ENCODE results near the gene SPSB3. TPM values are rescaled to one million over a fixed set of nuclear protein-coding genes. Genes with fewer than 3 reads are reported as not detected.

SPSB3 gene
- total RNA-seq, 1 donor from 2014 or later = 27.7 TPM

DNA sequence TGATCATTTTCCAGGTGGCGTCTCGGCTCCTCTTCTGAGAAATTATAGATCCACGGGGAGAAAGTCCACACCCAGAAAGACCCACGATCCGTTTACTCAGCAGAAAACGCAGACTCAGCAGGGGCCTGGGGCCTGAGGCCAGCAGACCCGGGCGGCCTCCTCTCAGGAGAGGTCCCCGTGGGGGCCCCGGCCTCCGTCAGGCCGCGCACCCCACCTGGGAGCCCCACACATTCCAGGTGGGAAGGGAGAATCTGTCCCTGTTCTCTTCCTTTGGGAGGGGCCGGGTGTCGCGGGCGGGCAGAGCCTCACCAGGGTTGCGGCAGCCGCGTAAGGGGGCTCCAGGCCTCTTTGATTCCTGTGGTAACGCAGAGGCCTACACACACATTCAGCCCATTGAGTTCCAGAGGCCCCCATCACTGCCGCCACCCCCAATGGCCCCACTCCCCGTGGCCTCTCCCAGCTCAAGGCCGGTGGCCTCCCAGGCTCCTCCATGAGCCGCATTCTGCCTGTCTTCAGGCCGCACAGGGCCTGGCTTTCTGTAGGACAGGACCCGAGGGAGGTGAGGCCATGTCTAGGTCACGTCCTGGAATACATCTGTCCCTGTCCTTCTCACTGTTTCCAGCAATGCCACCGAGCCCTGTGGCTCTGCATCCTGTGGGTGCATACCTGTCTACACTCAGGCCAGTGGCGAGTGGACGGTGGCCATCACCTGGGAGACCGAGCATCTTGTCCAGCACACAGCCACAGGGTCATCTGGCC lies 12.7 kb upstream of the SPSB3 start:
- Histone ChIP-seq H3K27me3 (ENCODE audit: control insufficient read depth in 3 of 3, insufficient read depth in 3 of 3, low read length in 3 of 3) (no peaks in the 10 kb centered on the region), H3K4me3 (ENCODE audit: low read length in 3 of 3) (no peak overlapping the region), H3K4me1 (ENCODE audit: control insufficient read depth in 3 of 3, insufficient read depth in 3 of 3, low read length in 3 of 3) (no peaks in the 10 kb centered on the region), H3K9ac (ENCODE audit: low read depth in 1 of 3, low read length in 3 of 3) (no peak overlapping the region), H3K36me3 (ENCODE audit: control insufficient read depth in 3 of 3, insufficient read depth in 3 of 3, low read length in 3 of 3) (peaks cover 0 to 9% (median 2%) of the 10 kb centered on the region in 3 donors), H3K27ac (ENCODE audit: low read depth, low read length) (no peak overlapping the region), H3K9me3 (ENCODE audit: control insufficient read depth in 3 of 3, low read length in 3 of 3) (no peaks in the 10 kb centered on the region)

DNA sequence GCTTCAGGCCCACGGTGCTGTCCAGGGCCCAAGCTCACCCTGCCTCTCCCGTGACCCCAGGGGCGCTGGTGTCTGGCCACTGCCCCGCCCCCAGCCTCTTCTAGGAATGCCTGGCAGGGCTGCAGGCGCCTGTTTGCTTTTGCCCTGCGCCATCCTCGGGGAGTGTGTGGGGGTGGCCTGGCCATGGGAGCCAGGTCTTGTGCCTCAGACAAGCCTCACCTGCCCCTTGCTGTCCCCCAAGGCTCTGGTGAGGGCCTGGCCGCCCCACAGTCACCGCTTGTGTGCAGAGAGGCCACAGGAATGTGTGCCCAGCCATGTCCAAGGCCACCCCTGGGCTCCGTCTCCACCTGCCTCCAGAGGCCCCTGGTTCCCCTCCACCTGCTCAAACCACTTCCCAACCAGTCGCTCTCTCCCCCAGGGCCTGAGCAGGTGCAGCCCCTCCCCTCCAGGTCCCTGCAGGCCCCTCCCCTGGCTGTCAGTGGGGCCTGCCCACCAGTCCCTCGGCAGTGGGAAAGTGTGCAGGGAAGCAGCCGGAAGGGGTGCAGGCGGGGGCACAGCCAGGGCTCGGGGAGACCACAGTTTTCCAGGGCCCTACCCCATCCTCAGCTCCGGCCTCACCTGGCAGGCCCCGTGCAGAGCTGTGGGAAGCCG lies 12.0 kb upstream of the SPSB3 start:
- no peaks in the 10 kb centered on the region for H3K4me1 ChIP-seq (ENCODE audit: control insufficient read depth in 3 of 3, insufficient read depth in 3 of 3, low read length in 3 of 3)
- no peak overlapping the region for H3K4me3 ChIP-seq (ENCODE audit: low read length in 3 of 3)
- peak overlapping the region in 1 of 3 donors; percentile 8 for H3K9ac ChIP-seq (ENCODE audit: low read depth in 1 of 3, low read length in 3 of 3)
- no peak overlapping the region for H3K27ac ChIP-seq (ENCODE audit: low read depth, low read length)
- H3K27me3 ChIP-seq (ENCODE audit: control insufficient read depth in 3 of 3, insufficient read depth in 3 of 3, low read length in 3 of 3) = no peaks in the 10 kb centered on the region
- no peaks in the 10 kb centered on the region for H3K9me3 ChIP-seq (ENCODE audit: control insufficient read depth in 3 of 3, low read length in 3 of 3)
- H3K36me3 ChIP-seq (ENCODE audit: control insufficient read depth in 3 of 3, insufficient read depth in 3 of 3, low read length in 3 of 3) = peaks cover 0 to 9% (median 2%) of the 10 kb centered on the region in 3 donors

DNA sequence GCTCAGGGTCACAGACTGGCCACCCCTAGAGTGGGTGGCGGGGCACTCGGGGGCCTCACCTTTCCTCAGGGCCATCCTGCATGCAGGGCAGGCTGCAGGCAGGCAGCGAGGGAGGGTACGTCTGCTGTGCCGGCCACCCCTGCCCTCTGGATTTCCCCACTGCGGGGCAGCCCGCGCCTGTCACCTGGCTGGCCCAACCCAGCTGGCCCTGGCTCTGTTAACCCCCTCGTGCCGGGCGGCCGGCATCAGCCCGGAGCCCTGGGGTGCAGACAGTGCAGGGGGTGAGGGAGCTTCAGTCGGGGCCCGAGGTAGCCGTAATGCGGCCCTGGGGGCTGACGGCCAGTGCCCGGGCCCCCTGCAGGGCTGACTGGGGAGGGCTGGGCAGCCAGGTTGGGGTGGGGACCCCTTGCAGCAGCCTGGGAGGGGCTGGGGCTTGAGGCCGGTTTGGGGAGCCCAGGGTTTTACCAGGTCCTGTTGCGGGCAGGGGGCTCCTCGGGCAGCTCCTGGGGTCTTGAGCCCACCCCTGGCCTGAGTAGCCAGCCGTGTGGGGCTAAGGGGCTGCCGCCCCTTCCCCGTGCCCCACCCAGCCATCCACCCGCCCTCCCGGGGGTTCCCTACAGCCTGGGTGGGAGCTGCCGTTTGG lies 11.3 kb upstream of the SPSB3 start, which contains the start of gene IGFALS:
Gene IGFALS (minus strand): TSS at position 128 of the 643 bp plus-strand sequence. CDS start 53 bp downstream, at position 75.
- Histone ChIP-seq H3K9me3 (ENCODE audit: control insufficient read depth in 3 of 3, low read length in 3 of 3) (no peaks in the 10 kb centered on the region), H3K9ac (ENCODE audit: low read depth in 1 of 3, low read length in 3 of 3) (peak within 1 kb of the TSS in 1 of 3 donors; percentile 33), H3K27ac (ENCODE audit: low read depth, low read length) (no peak within 1 kb of the TSS), H3K36me3 (ENCODE audit: control insufficient read depth in 3 of 3, insufficient read depth in 3 of 3, low read length in 3 of 3) (peaks cover 4 to 11% (median 8%) of the 10 kb centered on the region in 3 donors), H3K4me1 (ENCODE audit: control insufficient read depth in 3 of 3, insufficient read depth in 3 of 3, low read length in 3 of 3) (no peaks in the 10 kb centered on the region), H3K27me3 (ENCODE audit: control insufficient read depth in 3 of 3, insufficient read depth in 3 of 3, low read length in 3 of 3) (no peaks in the 10 kb centered on the region), H3K4me3 (ENCODE audit: low read length in 3 of 3) (no peak within 1 kb of the TSS)

DNA sequence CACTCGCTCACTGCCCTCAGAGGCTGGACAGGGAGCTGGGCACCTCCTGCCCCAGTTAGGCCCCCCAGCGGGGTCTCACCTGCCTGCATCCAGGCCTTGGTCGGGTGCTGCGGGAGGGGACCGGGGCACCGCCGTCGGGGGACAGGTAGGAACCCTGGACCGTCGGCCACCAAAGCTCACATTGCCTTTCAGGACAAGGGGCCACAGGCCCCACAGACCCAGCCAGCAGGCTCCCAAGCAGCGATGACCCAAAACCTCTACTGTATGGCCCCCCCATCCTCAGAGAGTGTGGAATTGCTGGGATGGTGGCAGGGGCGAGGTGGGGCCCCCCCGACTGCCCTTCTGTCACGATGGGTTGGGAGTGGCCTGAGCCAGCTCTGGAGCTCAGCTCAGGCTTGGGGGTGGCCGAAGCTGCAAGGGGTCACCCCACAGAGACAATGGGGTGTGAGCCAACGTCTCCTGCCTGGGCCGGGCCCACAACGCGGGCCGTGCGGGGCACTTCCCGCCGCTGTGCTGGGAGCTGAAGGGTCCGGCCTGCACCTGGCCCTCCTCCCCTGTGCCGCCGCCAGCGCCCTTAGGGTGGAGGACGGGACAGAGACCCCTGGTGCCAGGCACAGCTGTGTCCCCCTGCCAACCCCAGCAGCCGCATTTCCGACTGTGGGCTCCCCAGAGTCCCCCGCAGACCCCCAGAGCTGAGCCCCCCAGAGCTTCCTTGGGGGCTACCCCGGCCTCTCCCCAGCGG lies 10.6 kb upstream of the SPSB3 start:
- Histone ChIP-seq H3K4me3 (ENCODE audit: low read length in 3 of 3) (no peak overlapping the region), H3K36me3 (ENCODE audit: control insufficient read depth in 3 of 3, insufficient read depth in 3 of 3, low read length in 3 of 3) (peaks cover 10 to 17% (median 11%) of the 10 kb centered on the region in 3 donors), H3K27me3 (ENCODE audit: control insufficient read depth in 3 of 3, insufficient read depth in 3 of 3, low read length in 3 of 3) (no peaks in the 10 kb centered on the region), H3K27ac (ENCODE audit: low read depth, low read length) (no peak overlapping the region), H3K4me1 (ENCODE audit: control insufficient read depth in 3 of 3, insufficient read depth in 3 of 3, low read length in 3 of 3) (no peaks in the 10 kb centered on the region), H3K9ac (ENCODE audit: low read depth in 1 of 3, low read length in 3 of 3) (no peak overlapping the region), H3K9me3 (ENCODE audit: control insufficient read depth in 3 of 3, low read length in 3 of 3) (no peaks in the 10 kb centered on the region)

DNA sequence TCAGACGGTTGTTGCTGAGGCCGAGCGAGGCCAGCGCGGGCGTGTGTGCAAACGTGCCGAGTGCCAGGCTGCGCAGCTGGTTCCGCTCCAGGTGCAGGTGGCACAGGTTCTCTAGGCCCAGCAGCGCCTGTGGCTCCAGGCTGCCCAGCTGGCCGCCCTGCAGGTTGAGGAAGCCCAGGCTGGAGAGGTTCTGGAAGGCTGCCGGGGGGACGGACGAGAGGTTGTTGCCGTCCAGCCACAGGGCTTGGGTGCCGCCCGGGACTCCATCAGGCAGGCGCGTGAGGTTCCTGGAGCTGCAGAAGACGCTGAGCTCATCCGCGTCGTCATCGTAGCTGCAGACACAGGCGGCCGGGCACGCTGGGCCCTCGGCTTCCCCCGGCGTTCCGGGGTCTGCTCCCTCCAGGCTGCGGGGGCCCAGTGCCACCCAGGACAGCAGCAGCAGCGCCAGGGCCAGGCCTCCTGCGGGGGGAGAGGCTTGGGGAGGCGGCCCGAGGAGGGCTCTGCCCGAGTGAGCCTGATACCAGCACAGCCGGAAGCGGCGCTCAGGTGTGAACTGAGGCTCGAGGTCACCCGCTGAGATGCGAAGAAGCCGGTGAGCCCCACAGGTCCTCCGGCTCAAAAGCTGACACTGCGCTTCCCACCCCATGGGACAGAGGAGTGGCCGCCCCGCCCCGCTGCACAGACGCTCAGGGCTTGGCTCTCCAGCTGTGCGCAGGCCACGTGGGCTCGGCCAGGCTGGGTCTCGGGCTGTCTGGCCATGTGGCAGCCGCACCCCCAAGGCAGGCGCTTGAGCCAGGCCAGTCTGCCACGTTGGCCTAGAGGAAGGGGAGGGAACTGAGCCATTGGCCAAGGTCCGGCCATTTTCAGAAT lies 9.8 kb upstream of the SPSB3 start:
- H3K36me3 ChIP-seq (ENCODE audit: control insufficient read depth in 3 of 3, insufficient read depth in 3 of 3, low read length in 3 of 3) = peaks cover 11 to 23% (median 14%) of the 10 kb centered on the region in 3 donors
- H3K27ac ChIP-seq (ENCODE audit: low read depth, low read length) = no peak overlapping the region
- H3K27me3 ChIP-seq (ENCODE audit: control insufficient read depth in 3 of 3, insufficient read depth in 3 of 3, low read length in 3 of 3) = no peaks in the 10 kb centered on the region
- H3K9me3 ChIP-seq (ENCODE audit: control insufficient read depth in 3 of 3, low read length in 3 of 3) = no peaks in the 10 kb centered on the region
- no peak overlapping the region for H3K9ac ChIP-seq (ENCODE audit: low read depth in 1 of 3, low read length in 3 of 3)
- H3K4me3 ChIP-seq (ENCODE audit: low read length in 3 of 3) = no peak overlapping the region
- H3K4me1 ChIP-seq (ENCODE audit: control insufficient read depth in 3 of 3, insufficient read depth in 3 of 3, low read length in 3 of 3) = no peaks in the 10 kb centered on the region

DNA sequence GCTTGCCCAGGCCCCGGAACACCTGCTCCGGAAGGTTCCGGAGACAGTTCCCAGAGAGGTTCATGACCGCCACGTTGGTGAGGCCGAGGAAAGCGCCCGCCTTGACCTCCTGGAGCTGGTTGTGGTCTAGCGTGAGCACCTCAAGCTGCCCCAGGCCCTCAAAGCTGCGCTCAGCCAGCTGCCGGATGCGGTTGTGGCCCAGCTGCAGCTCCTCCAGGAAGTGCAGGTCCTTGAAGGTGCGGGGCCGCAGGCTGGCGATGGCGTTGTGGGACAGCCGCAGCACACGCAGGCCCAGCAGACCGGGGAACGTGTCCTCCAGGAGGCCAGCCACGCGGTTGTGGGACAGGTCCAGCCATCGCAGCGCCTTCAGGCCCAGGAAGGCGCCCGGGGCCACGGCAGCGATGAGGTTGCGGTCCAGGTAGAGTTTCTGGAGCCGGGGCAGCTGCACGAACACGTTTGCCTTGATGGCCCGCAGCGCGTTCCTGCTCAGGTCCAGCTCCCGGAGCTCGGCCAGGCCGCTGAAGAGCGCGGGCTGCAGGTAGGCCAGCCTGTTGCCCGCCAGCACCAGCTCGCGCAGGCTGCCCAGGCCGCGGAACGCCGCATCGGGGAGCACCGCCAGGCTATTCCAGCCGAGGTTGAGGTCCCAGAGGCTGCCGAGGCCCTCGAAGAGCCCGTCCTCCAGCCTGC lies 9.0 kb upstream of the SPSB3 start:
- H3K4me3 ChIP-seq (ENCODE audit: low read length in 3 of 3) = no peak overlapping the region
- H3K9ac ChIP-seq (ENCODE audit: low read depth in 1 of 3, low read length in 3 of 3) = no peak overlapping the region
- H3K36me3 ChIP-seq (ENCODE audit: control insufficient read depth in 3 of 3, insufficient read depth in 3 of 3, low read length in 3 of 3) = peaks cover 14 to 28% (median 22%) of the 10 kb centered on the region in 3 donors
- no peaks in the 10 kb centered on the region for H3K9me3 ChIP-seq (ENCODE audit: control insufficient read depth in 3 of 3, low read length in 3 of 3)
- no peak overlapping the region for H3K27ac ChIP-seq (ENCODE audit: low read depth, low read length)
- no peaks in the 10 kb centered on the region for H3K4me1 ChIP-seq (ENCODE audit: control insufficient read depth in 3 of 3, insufficient read depth in 3 of 3, low read length in 3 of 3)
- no peaks in the 10 kb centered on the region for H3K27me3 ChIP-seq (ENCODE audit: control insufficient read depth in 3 of 3, insufficient read depth in 3 of 3, low read length in 3 of 3)

DNA sequence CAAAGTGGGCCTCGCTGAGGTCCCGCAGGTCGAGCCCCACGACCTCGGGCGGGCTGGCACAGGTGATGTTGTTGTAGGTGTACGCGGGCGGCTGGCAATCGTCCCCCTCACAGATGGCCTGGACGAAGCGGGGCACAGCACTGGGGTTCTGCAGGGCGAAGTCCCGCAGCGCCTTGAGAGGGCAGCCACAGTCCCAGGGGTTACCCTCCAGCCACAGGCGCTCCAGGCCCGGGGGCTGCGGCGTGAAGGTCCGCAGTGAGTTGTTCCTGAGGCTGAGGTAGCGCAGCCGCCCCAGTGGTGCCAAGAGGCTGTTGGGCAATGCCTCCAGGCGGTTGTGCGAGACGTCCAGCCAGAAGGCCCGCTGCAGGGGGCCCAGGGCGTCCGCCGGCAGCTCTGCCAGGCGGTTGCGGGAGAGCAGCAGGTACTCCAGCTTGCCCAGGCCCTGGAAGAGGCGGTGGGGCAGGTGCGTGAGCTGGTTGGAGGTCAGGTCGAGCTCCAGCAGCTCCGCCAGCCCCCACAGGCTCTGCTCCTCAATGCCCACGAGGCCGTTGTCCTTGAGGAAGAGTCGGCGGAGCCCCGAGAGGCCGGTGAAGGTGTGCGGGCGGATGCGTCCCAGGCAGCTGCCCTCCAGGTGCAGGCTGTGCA lies 8.4 kb upstream of the SPSB3 start:
- no peak overlapping the region for H3K4me3 ChIP-seq (ENCODE audit: low read length in 3 of 3)
- no peak overlapping the region for H3K27ac ChIP-seq (ENCODE audit: low read depth, low read length)
- peaks cover 14 to 31% (median 23%) of the 10 kb centered on the region in 3 donors for H3K36me3 ChIP-seq (ENCODE audit: control insufficient read depth in 3 of 3, insufficient read depth in 3 of 3, low read length in 3 of 3)
- H3K27me3 ChIP-seq (ENCODE audit: control insufficient read depth in 3 of 3, insufficient read depth in 3 of 3, low read length in 3 of 3) = no peaks in the 10 kb centered on the region
- peaks cover 3 to 5% (median 3%) of the 10 kb centered on the region in 3 donors for H3K4me1 ChIP-seq (ENCODE audit: control insufficient read depth in 3 of 3, insufficient read depth in 3 of 3, low read length in 3 of 3)
- no peaks in the 10 kb centered on the region for H3K9me3 ChIP-seq (ENCODE audit: control insufficient read depth in 3 of 3, low read length in 3 of 3)
- no peak overlapping the region for H3K9ac ChIP-seq (ENCODE audit: low read depth in 1 of 3, low read length in 3 of 3)

DNA sequence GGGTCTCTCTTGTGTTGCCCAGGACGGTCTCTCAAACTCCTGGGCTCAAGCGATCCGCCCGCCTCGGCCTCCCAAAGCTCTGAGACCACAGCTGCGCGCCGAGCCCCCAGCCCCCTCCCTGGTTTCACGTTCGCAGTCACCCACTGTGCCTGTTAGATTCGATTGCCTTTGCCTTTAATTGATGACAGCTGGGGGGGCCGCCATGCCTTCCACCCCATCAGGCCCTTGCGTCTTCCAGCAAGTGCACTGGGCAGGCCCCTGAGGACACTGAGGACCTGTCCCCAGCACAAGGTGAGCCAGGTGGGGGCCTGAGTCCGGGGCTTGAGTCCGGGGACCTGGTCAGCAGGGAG lies 7.9 kb upstream of the SPSB3 start:
- Histone ChIP-seq H3K27ac (ENCODE audit: low read depth, low read length) (no peak overlapping the region), H3K9ac (ENCODE audit: low read depth in 1 of 3, low read length in 3 of 3) (no peak overlapping the region), H3K9me3 (ENCODE audit: control insufficient read depth in 3 of 3, low read length in 3 of 3) (no peaks in the 10 kb centered on the region), H3K27me3 (ENCODE audit: control insufficient read depth in 3 of 3, insufficient read depth in 3 of 3, low read length in 3 of 3) (no peaks in the 10 kb centered on the region), H3K36me3 (ENCODE audit: control insufficient read depth in 3 of 3, insufficient read depth in 3 of 3, low read length in 3 of 3) (peaks cover 17 to 33% (median 23%) of the 10 kb centered on the region in 3 donors), H3K4me1 (ENCODE audit: control insufficient read depth in 3 of 3, insufficient read depth in 3 of 3, low read length in 3 of 3) (peaks cover 4 to 10% (median 4%) of the 10 kb centered on the region in 3 donors), H3K4me3 (ENCODE audit: low read length in 3 of 3) (no peak overlapping the region)
